ENCODE measurements around the gene SMARCE1. TPM values are rescaled to one million over a fixed set of nuclear protein-coding genes. Genes with fewer than 3 reads are reported as not detected.

Gene SMARCE1
- total and polyA plus RNA-seq, 9 of the 15 experiments (the other 6 are each of a cell fraction or from before 2014, with no cell fraction given) = 64.1 to 142 (median 114) TPM

DNA sequence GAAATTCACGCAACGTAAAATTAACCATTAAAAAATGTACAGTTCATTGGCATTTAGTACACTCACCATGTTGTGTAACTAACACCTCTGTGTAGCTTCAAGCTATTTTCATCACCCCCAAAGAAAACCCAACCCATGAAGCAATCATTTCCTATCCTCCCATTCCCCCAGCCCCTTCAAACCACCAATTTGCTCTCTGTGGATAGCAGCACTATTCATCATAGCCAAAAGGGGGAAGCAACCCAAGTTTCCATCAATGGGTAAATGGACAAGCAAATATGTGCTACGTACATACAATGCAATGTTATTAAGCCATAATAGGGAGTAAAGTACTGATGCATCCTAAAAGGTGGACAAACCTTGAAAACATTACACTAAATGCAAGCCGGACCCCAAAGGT is 28.3 kb upstream of the SMARCE1 start:
- FAIRE-seq = no peak
- no TSS peak for BruUV-seq (replicated peaks)
- H3K36me3 ChIP-seq (ENCODE audit: control insufficient read depth, insufficient read depth, low read length) = no peaks in the 10 kb centered on the region
- no peak overlapping the region for H3K27ac ChIP-seq (ENCODE audit: extremely low read depth, low read depth, low read length)
- ChIA-PET CTCF (ENCODE audit: low intra/inter-chr PET ratio) (no interaction called here), POLR2A (interaction anchor here (1.1 kb wide), 1 partner anchor 8 kb away, joined by 4 read pairs; no protein-coding TSS in a partner anchor)
- no peak for ATAC-seq
- no peak for TF ChIP-seq U2AF1 (optimal IDR thresholded peaks at IDR 0.05; ENCODE audit: low read depth, low read length)
- TF ChIP-seq HMG20A (CRISPR knock-in tag; conservative IDR thresholded peaks at IDR 0.05) = no peak
- no peak for TF ChIP-seq DMBX1 (CRISPR knock-in tag; IDR thresholded peaks at IDR 0.05; ENCODE audit: borderline replicate concordance)
- TF ChIP-seq HNRNPK (IDR thresholded peaks at IDR 0.05; ENCODE audit: low read depth, low read length, poor library complexity, severe bottlenecking) = no peak
- TF ChIP-seq, protein P1, sequence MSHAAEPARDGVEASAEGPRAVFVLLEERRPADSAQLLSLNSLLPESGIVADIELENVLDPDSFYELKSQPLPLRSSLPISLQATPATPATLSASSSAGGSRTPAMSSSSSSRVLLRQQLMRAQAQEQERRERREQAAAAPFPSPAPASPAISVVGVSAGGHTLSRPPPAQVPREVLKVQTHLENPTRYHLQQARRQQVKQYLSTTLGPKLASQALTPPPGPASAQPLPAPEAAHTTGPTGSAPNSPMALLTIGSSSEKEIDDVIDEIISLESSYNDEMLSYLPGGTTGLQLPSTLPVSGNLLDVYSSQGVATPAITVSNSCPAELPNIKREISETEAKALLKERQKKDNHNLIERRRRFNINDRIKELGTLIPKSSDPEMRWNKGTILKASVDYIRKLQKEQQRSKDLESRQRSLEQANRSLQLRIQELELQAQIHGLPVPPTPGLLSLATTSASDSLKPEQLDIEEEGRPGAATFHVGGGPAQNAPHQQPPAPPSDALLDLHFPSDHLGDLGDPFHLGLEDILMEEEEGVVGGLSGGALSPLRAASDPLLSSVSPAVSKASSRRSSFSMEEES (CRISPR knock-in tag; IDR thresholded peaks at IDR 0.05) = no peak
- no peak for TF ChIP-seq ZSCAN32 (CRISPR knock-in tag; IDR thresholded peaks at IDR 0.05)
- no peak for TF ChIP-seq TCF7L2 (IDR thresholded peaks at IDR 0.05; ENCODE audit: low read depth, low read length)
- TF ChIP-seq, protein P2, sequence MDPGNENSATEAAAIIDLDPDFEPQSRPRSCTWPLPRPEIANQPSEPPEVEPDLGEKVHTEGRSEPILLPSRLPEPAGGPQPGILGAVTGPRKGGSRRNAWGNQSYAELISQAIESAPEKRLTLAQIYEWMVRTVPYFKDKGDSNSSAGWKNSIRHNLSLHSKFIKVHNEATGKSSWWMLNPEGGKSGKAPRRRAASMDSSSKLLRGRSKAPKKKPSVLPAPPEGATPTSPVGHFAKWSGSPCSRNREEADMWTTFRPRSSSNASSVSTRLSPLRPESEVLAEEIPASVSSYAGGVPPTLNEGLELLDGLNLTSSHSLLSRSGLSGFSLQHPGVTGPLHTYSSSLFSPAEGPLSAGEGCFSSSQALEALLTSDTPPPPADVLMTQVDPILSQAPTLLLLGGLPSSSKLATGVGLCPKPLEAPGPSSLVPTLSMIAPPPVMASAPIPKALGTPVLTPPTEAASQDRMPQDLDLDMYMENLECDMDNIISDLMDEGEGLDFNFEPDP (CRISPR knock-in tag; IDR thresholded peaks at IDR 0.05) = no peak
- TF ChIP-seq HDAC2 (IDR thresholded peaks at IDR 0.05) = no peak
- TF ChIP-seq, protein P3, sequence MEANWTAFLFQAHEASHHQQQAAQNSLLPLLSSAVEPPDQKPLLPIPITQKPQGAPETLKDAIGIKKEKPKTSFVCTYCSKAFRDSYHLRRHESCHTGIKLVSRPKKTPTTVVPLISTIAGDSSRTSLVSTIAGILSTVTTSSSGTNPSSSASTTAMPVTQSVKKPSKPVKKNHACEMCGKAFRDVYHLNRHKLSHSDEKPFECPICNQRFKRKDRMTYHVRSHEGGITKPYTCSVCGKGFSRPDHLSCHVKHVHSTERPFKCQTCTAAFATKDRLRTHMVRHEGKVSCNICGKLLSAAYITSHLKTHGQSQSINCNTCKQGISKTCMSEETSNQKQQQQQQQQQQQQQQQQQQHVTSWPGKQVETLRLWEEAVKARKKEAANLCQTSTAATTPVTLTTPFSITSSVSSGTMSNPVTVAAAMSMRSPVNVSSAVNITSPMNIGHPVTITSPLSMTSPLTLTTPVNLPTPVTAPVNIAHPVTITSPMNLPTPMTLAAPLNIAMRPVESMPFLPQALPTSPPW (CRISPR knock-in tag; IDR thresholded peaks at IDR 0.05) = no peak
- no peak for TF ChIP-seq U2AF2 (optimal IDR thresholded peaks at IDR 0.05; ENCODE audit: low read depth, low read length)
- TF ChIP-seq, protein P4, sequence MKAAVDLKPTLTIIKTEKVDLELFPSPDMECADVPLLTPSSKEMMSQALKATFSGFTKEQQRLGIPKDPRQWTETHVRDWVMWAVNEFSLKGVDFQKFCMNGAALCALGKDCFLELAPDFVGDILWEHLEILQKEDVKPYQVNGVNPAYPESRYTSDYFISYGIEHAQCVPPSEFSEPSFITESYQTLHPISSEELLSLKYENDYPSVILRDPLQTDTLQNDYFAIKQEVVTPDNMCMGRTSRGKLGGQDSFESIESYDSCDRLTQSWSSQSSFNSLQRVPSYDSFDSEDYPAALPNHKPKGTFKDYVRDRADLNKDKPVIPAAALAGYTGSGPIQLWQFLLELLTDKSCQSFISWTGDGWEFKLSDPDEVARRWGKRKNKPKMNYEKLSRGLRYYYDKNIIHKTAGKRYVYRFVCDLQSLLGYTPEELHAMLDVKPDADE (conservative IDR thresholded peaks at IDR 0.05; ENCODE audit: control insufficient read depth, low read depth, low read length) = no peak
- no peak for TF ChIP-seq GATAD2B (IDR thresholded peaks at IDR 0.05; ENCODE audit: borderline replicate concordance)
- no peak for TF ChIP-seq KHSRP (IDR thresholded peaks at IDR 0.05)
- TF ChIP-seq, protein P5, sequence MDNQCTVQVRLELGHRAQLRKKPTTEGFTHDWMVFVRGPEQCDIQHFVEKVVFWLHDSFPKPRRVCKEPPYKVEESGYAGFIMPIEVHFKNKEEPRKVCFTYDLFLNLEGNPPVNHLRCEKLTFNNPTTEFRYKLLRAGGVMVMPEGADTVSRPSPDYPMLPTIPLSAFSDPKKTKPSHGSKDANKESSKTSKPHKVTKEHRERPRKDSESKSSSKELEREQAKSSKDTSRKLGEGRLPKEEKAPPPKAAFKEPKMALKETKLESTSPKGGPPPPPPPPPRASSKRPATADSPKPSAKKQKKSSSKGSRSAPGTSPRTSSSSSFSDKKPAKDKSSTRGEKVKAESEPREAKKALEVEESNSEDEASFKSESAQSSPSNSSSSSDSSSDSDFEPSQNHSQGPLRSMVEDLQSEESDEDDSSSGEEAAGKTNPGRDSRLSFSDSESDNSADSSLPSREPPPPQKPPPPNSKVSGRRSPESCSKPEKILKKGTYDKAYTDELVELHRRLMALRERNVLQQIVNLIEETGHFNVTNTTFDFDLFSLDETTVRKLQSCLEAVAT (IDR thresholded peaks at IDR 0.05) = no peak
- no peak overlapping the region for H3K9ac ChIP-seq (ENCODE audit: insufficient read depth in 1 of 2, low read depth in 2 of 2, low read length in 2 of 2)
- WGBS (ENCODE audit: insufficient coverage, low coverage, missing lambda C conversion rate) = 9% methylated on average over 4 of the region's 4 CpGs
- H2AFZ ChIP-seq (ENCODE audit: low read depth, low read length) = no peak overlapping the region
- no peaks in the 10 kb centered on the region for H4K20me1 ChIP-seq (replicated peaks; ENCODE audit: control insufficient read depth, insufficient read depth, low read length)
- peaks cover 27 to 38% of the 10 kb centered on the region in 2 experiments for H3K27me3 ChIP-seq (ENCODE audit: control insufficient read depth in 2 of 2, insufficient read depth in 2 of 2, low read length in 2 of 2)
- intact Hi-C loops (cut with micrococcal nuclease) (no loop called here), in situ Hi-C loops (cut with MboI) (no loop called here)
- DNase-seq (ENCODE audit: extremely low read depth in 1 of 4, low spot score in 3 of 4) = no peak
- H3K4me1 ChIP-seq (replicated peaks in 1 of 2; ENCODE audit: control insufficient read depth in 2 of 2, insufficient read depth in 2 of 2, low read length in 2 of 2) = no peaks in the 10 kb centered on the region
- H3K4me3 ChIP-seq = no peak overlapping the region
- no peaks in the 10 kb centered on the region for H3K79me2 ChIP-seq (ENCODE audit: control insufficient read depth, insufficient read depth, low read length)
- no peaks in the 10 kb centered on the region for H3K9me1 ChIP-seq (ENCODE audit: control insufficient read depth, insufficient read depth, low read length)
- no peaks in the 10 kb centered on the region for H3K9me3 ChIP-seq (replicated peaks; ENCODE audit: control insufficient read depth, insufficient read depth, low read depth, low read length)
- H3K4me2 ChIP-seq (ENCODE audit: insufficient read depth, low read length) = no peak overlapping the region
